H1 (cell line): ENCODE measurements around the gene GPR31. TPM values are rescaled to one million over a fixed set of nuclear protein-coding genes. Genes with fewer than 3 reads are reported as not detected.

ENCODE experiments used
- CTCF ChIA-PET: fragments of 300-600 bp; sonication (Branson Sonifier 250); formaldehyde crosslinking; loops from one replicate; lab custom pipeline; 2021; ENCODE audit not compliant: partially characterized antibody; lab: Charles Lee
- POLR2A ChIA-PET: fragments of 300-600 bp; sonication (Branson Sonifier 250); formaldehyde crosslinking; loops from one replicate; lab custom pipeline; 2021; ENCODE audit warnings: inconsistent platforms; ENCODE audit not compliant: partially characterized antibody; lab: Charles Lee
- DNase-seq, 2 experiments: peaks; one replicate each; pipeline versions ENCODE4 v3.0.0 to v3.0.0-alpha.2; 2010 to 2022; ENCODE audit warnings: low spot score in 2 of 2, low read depth in 1 of 2, mixed read lengths in 1 of 2
- FAIRE-seq: peaks from 2 replicates; lab custom pipeline; 2011; peaks lifted over from hg19 to GRCh38; lab: Jason Lieb, UNC
- H2AFZ ChIP-seq: 2 replicates; pipeline ENCODE4 v1.8.1; 2012; ENCODE audit warnings: low read length, inconsistent platforms
- H2AK5ac ChIP-seq: 2 replicates; pipeline ENCODE4 v1.6.1; 2013; ENCODE audit warnings: low read depth, low read length
- H2BK120ac ChIP-seq: replicated peaks from 2 replicates; pipeline ENCODE3; 2013; ENCODE audit warnings: low read depth, low read length, inconsistent platforms
- H2BK12ac ChIP-seq: 2 replicates; pipeline ENCODE4 v1.6.1; 2013; ENCODE audit warnings: low read depth, low read length
- H2BK15ac ChIP-seq: 2 replicates; pipeline ENCODE4 v1.6.1; 2013; ENCODE audit warnings: low read length
- H2BK20ac ChIP-seq: 2 replicates; pipeline ENCODE4 v1.6.1; 2013; ENCODE audit warnings: low read length
- H2BK5ac ChIP-seq: 2 replicates; pipeline ENCODE4 v1.6.1; 2013; ENCODE audit warnings: low read depth, low read length
- H3K14ac ChIP-seq: 2 replicates; pipeline ENCODE4 v1.6.1; 2013; ENCODE audit warnings: inconsistent platforms; ENCODE audit not compliant: insufficient read length
- H3K18ac ChIP-seq: 2 replicates; pipeline ENCODE4 v1.6.1; 2013; ENCODE audit warnings: low read length; ENCODE audit errors: extremely low read depth
- H3K23ac ChIP-seq: 2 replicates; pipeline ENCODE4 v1.6.1; 2013; ENCODE audit warnings: inconsistent platforms; ENCODE audit not compliant: insufficient read length
- H3K23me2 ChIP-seq: 2 replicates; pipeline ENCODE4 v1.6.1; 2013; ENCODE audit warnings: low read depth, low read length
- H3K27ac ChIP-seq: 2 replicates; pipeline ENCODE4 v1.6.1; 2011; ENCODE audit warnings: low read depth, low read length, inconsistent platforms
- H3K27me3 ChIP-seq, 4 experiments: replicated peaks in 1 of 4; 1 replicate in 1 of 4; 2 replicates in 3 of 4; pipeline versions ENCODE4 v1.6.1 to v1.8.1; 2011 to 2013; ENCODE audit warnings: low read length in 3 of 4, mild to moderate bottlenecking in 3 of 4, inconsistent platforms in 2 of 4, mixed read lengths in 2 of 4, moderate library complexity in 1 of 4; ENCODE audit not compliant: control insufficient read depth in 3 of 4, insufficient read depth in 3 of 4; ENCODE audit errors: extremely low read depth in 1 of 4
- H3K36me3 ChIP-seq, 4 experiments: 2 replicates each; pipeline versions ENCODE4 v1.6.1 to v1.8.1; 2011 to 2013; ENCODE audit warnings: mild to moderate bottlenecking in 4 of 4, low read length in 3 of 4, moderate library complexity in 2 of 4, control low read depth in 1 of 4, inconsistent platforms in 1 of 4; ENCODE audit not compliant: insufficient read depth in 4 of 4, control insufficient read depth in 2 of 4
- H3K4ac ChIP-seq: replicated peaks from 2 replicates; pipeline ENCODE3; 2013; ENCODE audit warnings: low read length, low read depth, mixed read lengths, inconsistent platforms; ENCODE audit not compliant: insufficient read length
- H3K4me1 ChIP-seq, 4 experiments: replicated peaks in 1 of 4; 1 replicate in 1 of 4; 2 replicates in 3 of 4; pipeline versions ENCODE4 v1.6.1 to v1.8.1; 2011 to 2013; ENCODE audit warnings: low read length in 3 of 4, inconsistent platforms in 2 of 4, mixed read lengths in 1 of 4; ENCODE audit not compliant: insufficient read depth in 4 of 4, control insufficient read depth in 3 of 4
- H3K4me2 ChIP-seq, 2 experiments: 2 replicates each; pipeline versions ENCODE4 v1.6.1 to v1.8.1; 2011 to 2013; ENCODE audit warnings: low read depth in 2 of 2, low read length in 2 of 2, control low read depth in 1 of 2, inconsistent platforms in 1 of 2, mild to moderate bottlenecking in 1 of 2; ENCODE audit not compliant: insufficient read depth in 1 of 2
- H3K4me3 ChIP-seq, 4 experiments: fragments of 200-600, 300-600 bp in 1 of 4; sonication (generic), shearing (Covaris generic), sonication (Bioruptor Twin) in 1 of 4; 2 replicates each; pipeline versions ENCODE4 v1.5.1 to v1.8.1; 2011 to 2016; ENCODE audit warnings: low read length in 4 of 4, low read depth in 3 of 4, control low read depth in 2 of 4, inconsistent platforms in 2 of 4, mild to moderate bottlenecking in 2 of 4, mixed read lengths in 1 of 4, moderate library complexity in 1 of 4; ENCODE audit not compliant: insufficient read depth in 2 of 4; ENCODE audit errors: extremely low read depth in 1 of 4
- H3K56ac ChIP-seq: replicated peaks from 2 replicates; pipeline ENCODE3; 2013; ENCODE audit warnings: low read depth, mild to moderate bottlenecking, mixed read lengths, low read length, inconsistent platforms; ENCODE audit not compliant: insufficient read length
- H3K79me1 ChIP-seq: 2 replicates; pipeline ENCODE4 v1.6.1; 2013; ENCODE audit warnings: low read depth, low read length, control low read depth
- H3K79me2 ChIP-seq, 2 experiments: 2 replicates each; pipeline versions ENCODE4 v1.6.1 to v1.8.1; 2012 to 2013; ENCODE audit warnings: low read length in 2 of 2, mild to moderate bottlenecking in 2 of 2, inconsistent platforms in 1 of 2; ENCODE audit not compliant: insufficient read depth in 2 of 2, control insufficient read depth in 1 of 2
- H3K9ac ChIP-seq, 4 experiments: replicated peaks in 1 of 4; 1 replicate in 1 of 4; 2 replicates in 3 of 4; pipeline versions ENCODE4 v1.6.1 to v1.8.1; 2011 to 2013; ENCODE audit warnings: low read depth in 3 of 4, low read length in 3 of 4, control low read depth in 2 of 4, mild to moderate bottlenecking in 2 of 4, moderate library complexity in 2 of 4, inconsistent platforms in 1 of 4; ENCODE audit errors: extremely low read depth in 1 of 4
- H3K9me3 ChIP-seq, 2 experiments: 2 replicates each; pipeline versions ENCODE4 v1.6.1 to v1.8.1; 2012 to 2013; ENCODE audit warnings: mild to moderate bottlenecking in 2 of 2, moderate library complexity in 2 of 2, control low read depth in 1 of 2, inconsistent platforms in 1 of 2, low read depth in 1 of 2, low read length in 1 of 2, mixed read lengths in 1 of 2; ENCODE audit not compliant: insufficient read depth in 2 of 2
- H4K20me1 ChIP-seq, 2 experiments: replicated peaks in 1 of 2; 2 replicates each; pipeline versions ENCODE3 to v1.8.1; 2011 to 2013; ENCODE audit warnings: inconsistent platforms in 2 of 2, low read length in 2 of 2, mild to moderate bottlenecking in 1 of 2; ENCODE audit not compliant: insufficient read depth in 2 of 2, control insufficient read depth in 1 of 2
- H4K5ac ChIP-seq: 2 replicates; pipeline ENCODE4 v1.6.1; 2013; ENCODE audit warnings: low read length, low read depth, mixed read lengths, inconsistent platforms; ENCODE audit not compliant: insufficient read length
- H4K8ac ChIP-seq: 2 replicates; pipeline ENCODE4 v1.8.0; 2013; ENCODE audit warnings: mild to moderate bottlenecking, moderate library complexity, low read length, inconsistent platforms; ENCODE audit not compliant: insufficient read depth; ENCODE audit errors: extremely low read depth
- H4K91ac ChIP-seq: replicated peaks from 2 replicates; pipeline ENCODE3; 2013; ENCODE audit warnings: low read length, mixed read lengths, inconsistent platforms; ENCODE audit not compliant: insufficient read length
- CEBPB ChIP-seq: IDR thresholded peaks from 2 replicates; pipeline ENCODE4 v1.6.1; 2012; ENCODE audit warnings: low read depth, low read length
- FOSL1 ChIP-seq: IDR thresholded peaks from 2 replicates; pipeline ENCODE4 v1.6.1; 2011; ENCODE audit warnings: mild to moderate bottlenecking, low read depth, low read length, moderate library complexity; ENCODE audit not compliant: insufficient read depth
- GABPA ChIP-seq: IDR thresholded peaks from 2 replicates; pipeline ENCODE4 v1.6.1; 2011; ENCODE audit warnings: mild to moderate bottlenecking, low read length, moderate library complexity, borderline replicate concordance; ENCODE audit not compliant: insufficient read depth
- HDAC2 ChIP-seq, 2 experiments: fragments of 300-600 bp in 1 of 2; sonication (generic) in 1 of 2; IDR thresholded peaks; 2 replicates each; pipeline ENCODE4 v1.6.1; 2011 to 2012; ENCODE audit warnings: low read depth in 2 of 2, low read length in 2 of 2, mild to moderate bottlenecking in 2 of 2, moderate library complexity in 2 of 2, borderline replicate concordance in 1 of 2, inconsistent platforms in 1 of 2
- SRF ChIP-seq: IDR thresholded peaks from 2 replicates; pipeline ENCODE4 v1.6.1; 2011; ENCODE audit warnings: mild to moderate bottlenecking, low read depth, low read length, moderate library complexity
- TCF12 ChIP-seq: IDR thresholded peaks from 2 replicates; pipeline ENCODE4 v1.6.1; 2011; ENCODE audit warnings: low read depth, mild to moderate bottlenecking, low read length
- TEAD4 ChIP-seq: IDR thresholded peaks from 2 replicates; pipeline ENCODE4 v1.6.1; 2012; ENCODE audit warnings: low read depth, low read length, inconsistent platforms, mixed read lengths
- YY1 ChIP-seq: IDR thresholded peaks from 2 replicates; pipeline ENCODE4 v1.6.1; 2011; ENCODE audit warnings: low read depth, mild to moderate bottlenecking, low read length
- WGBS, 2 experiments: shearing (Covaris generic) in 1 of 2; methylation state at CpG; one replicate each; pipeline versions ENCODE4 v1.1.6 to v1.1.7; 2013 to 2015; ENCODE audit warnings: low lambda C conversion rate in 2 of 2, mixed read lengths in 2 of 2, inconsistent platforms in 1 of 2, low coverage in 1 of 2, missing lambda C conversion rate in 1 of 2; ENCODE audit not compliant: insufficient replicate concordance in 2 of 2, insufficient coverage in 1 of 2, insufficient read length in 1 of 2; ENCODE audit errors: extremely low coverage in 1 of 2, missing lambda C conversion rate in 1 of 2; 5-methylcytosine and 5-hydroxymethylcytosine counted together
- long read RNA-seq, 2 experiments: library from RNA in 1 of 2; library from capped mRNA in 1 of 2; stranded (forward); transcript quantifications; one replicate each; pipeline ENCODE4 v2.0.0, GENCODE V29; 2021; ENCODE audit warnings: inconsistent platforms in 1 of 2
- polyA minus RNA-seq, 3 experiments: library from RNA; depleted of rRNA, polyadenylated mRNA; stranded (reverse); fragments of >200 nt; gene quantifications; 1 replicate in 2 of 3; 2 replicates in 1 of 3; pipeline ENCODE4 v1.2.3, GENCODE V29; 2011
- polyA plus RNA-seq, 7 experiments: library from polyadenylated mRNA; depleted of rRNA in 3 of 7; stranded (reverse) in 5 of 7; unstranded in 2 of 7; fragments of >200 nt in 5 of 7; fragments of 200-250 nt in 2 of 7; gene quantifications; 1 replicate in 5 of 7; 2 replicates in 1 of 7; 4 replicates in 1 of 7; pipeline versions ENCODE4 v1.2.1 to v1.2.3, GENCODE V29; 2011 to 2013; ENCODE audit warnings: missing spikeins in 2 of 7, mixed read lengths in 2 of 7
- total RNA-seq: library from RNA; stranded (reverse); fragmentation: NEBNext Ultra II Directional; extraction: Animal tissue kit (Norgen Biotek cat#: 25700); gene quantifications from 2 replicates; pipeline ENCODE4 v1.2.1, GENCODE V29; 2021
- TF ChIP-seq, protein P1 (sequence below): IDR thresholded peaks from 2 replicates; pipeline ENCODE4 v1.6.1; 2012; ENCODE audit warnings: inconsistent platforms
- TF ChIP-seq, protein P2 (sequence below): IDR thresholded peaks from 2 replicates; pipeline ENCODE4 v1.6.1; 2012; ENCODE audit warnings: inconsistent platforms

The GPR31 gene, protein sequence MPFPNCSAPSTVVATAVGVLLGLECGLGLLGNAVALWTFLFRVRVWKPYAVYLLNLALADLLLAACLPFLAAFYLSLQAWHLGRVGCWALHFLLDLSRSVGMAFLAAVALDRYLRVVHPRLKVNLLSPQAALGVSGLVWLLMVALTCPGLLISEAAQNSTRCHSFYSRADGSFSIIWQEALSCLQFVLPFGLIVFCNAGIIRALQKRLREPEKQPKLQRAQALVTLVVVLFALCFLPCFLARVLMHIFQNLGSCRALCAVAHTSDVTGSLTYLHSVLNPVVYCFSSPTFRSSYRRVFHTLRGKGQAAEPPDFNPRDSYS
- total RNA-seq (not detected in 2 replicates), polyA plus RNA-seq (2011; rRNA removed) (not detected in 2 replicates), polyA minus RNA-seq (2011; rRNA and poly(A)+ RNA removed) (not detected in 2 replicates)
- not detected for polyA plus RNA-seq (2011; cell fraction: cytosol; rRNA removed)
- not detected for polyA plus RNA-seq (2011; cell fraction: nucleus; rRNA removed)
- polyA plus RNA-seq (2012, experiment 1 of 2), result not detected in 4 replicates
- polyA plus RNA-seq (2012, experiment 2 of 2), result not detected
- not detected for polyA plus RNA-seq (2013, experiment 1 of 2)
- not detected for polyA plus RNA-seq (2013, experiment 2 of 2)
- not detected for polyA minus RNA-seq (2011; cell fraction: cytosol; rRNA and poly(A)+ RNA removed)
- not detected for polyA minus RNA-seq (2011; cell fraction: nucleus; rRNA and poly(A)+ RNA removed)
- long read RNA-seq, experiment 1, result 0 reads
- long read RNA-seq, experiment 2, result 0 reads

DNA sequence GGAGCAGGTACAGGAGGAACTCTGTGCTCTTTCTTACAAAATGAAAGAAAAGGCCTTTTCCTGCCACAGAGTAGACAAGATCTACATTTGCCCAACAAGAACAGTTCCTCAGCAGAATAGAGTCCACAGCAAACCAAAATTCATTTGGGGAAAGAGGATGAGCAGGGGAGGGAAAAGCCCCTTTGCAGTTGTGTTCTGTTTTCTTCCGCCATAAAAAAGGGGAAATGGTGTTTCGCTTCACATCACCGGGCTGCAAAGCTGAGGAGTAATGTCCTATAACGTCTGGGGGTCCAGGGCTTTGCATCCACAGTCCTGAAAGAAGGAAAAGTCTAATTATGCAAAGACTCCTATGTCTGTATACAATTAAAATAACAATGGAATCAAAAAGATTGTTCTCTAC is at the start of gene GPR31:
GPR31 (minus strand) TSS at position 118 of the 400 bp plus-strand sequence. CDS start 149 bp downstream, outside the sequence.
- DNase-seq, result no peak
- no peak within 1 kb of the TSS for H2AFZ ChIP-seq
- FAIRE-seq, result no peak
- 80% methylated on average over 4 of the region's 4 CpGs; no CpG with 5 or more reads in 1 of the 2 experiments for WGBS, 2 experiments
- H2BK120ac ChIP-seq, result no peak within 1 kb of the TSS
- H2BK5ac ChIP-seq, result peak within 1 kb of the TSS; percentile 64; the same call in 1 of the 2 replicates
- ChIA-PET CTCF (no interaction called here), POLR2A (no interaction called here)
- no peak within 1 kb of the TSS for H3K9ac ChIP-seq
- no peak within 1 kb of the TSS for H3K56ac ChIP-seq
- H2BK12ac ChIP-seq, result peak within 1 kb of the TSS; percentile 94; the same call in 1 of the 2 replicates
- H3K18ac ChIP-seq, result no peak within 1 kb of the TSS
- H3K36me3 ChIP-seq, result no peaks in the 10 kb centered on the region
- peak within 1 kb of the TSS; percentile 41; the same call in 1 of the 2 replicates for H4K8ac ChIP-seq
- no peak within 1 kb of the TSS for H3K27ac ChIP-seq
- H3K4ac ChIP-seq, result no peak within 1 kb of the TSS
- no peak within 1 kb of the TSS for H3K14ac ChIP-seq
- no peaks in the 10 kb centered on the region; a peak in 1 of 7 replicates for H3K27me3 ChIP-seq
- H2BK20ac ChIP-seq, result peak within 1 kb of the TSS; percentile 88
- H2AK5ac ChIP-seq, result peak within 1 kb of the TSS; percentile 89; the same call in 1 of the 2 replicates
- H3K79me2 ChIP-seq, result no peaks in the 10 kb centered on the region
- no peak within 1 kb of the TSS for H3K4me2 ChIP-seq
- no peak within 1 kb of the TSS for H3K23ac ChIP-seq
- no peaks in the 10 kb centered on the region; a peak in 1 of 4 replicates for H3K9me3 ChIP-seq
- H3K4me1 ChIP-seq, result peaks cover 2 to 12% (median 8%) of the 10 kb centered on the region in 4 experiments
- no peak within 1 kb of the TSS for H4K5ac ChIP-seq
- no peaks in the 10 kb centered on the region for H4K20me1 ChIP-seq
- H4K91ac ChIP-seq, result peak within 1 kb of the TSS; percentile 79
- H3K4me3 ChIP-seq, result no peak within 1 kb of the TSS
- H3K79me1 ChIP-seq, result no peaks in the 10 kb centered on the region
- H2BK15ac ChIP-seq, result peak within 1 kb of the TSS; percentile 84
- H3K23me2 ChIP-seq, result no peaks in the 10 kb centered on the region
- TF ChIP-seq TEAD4, result no peak
- no peak for TF ChIP-seq TCF12
- TF ChIP-seq, protein P1, sequence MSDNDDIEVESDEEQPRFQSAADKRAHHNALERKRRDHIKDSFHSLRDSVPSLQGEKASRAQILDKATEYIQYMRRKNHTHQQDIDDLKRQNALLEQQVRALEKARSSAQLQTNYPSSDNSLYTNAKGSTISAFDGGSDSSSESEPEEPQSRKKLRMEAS, result no peak
- TF ChIP-seq YY1, result no peak
- TF ChIP-seq, protein P2, sequence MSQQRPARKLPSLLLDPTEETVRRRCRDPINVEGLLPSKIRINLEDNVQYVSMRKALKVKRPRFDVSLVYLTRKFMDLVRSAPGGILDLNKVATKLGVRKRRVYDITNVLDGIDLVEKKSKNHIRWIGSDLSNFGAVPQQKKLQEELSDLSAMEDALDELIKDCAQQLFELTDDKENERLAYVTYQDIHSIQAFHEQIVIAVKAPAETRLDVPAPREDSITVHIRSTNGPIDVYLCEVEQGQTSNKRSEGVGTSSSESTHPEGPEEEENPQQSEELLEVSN, result no peak
- TF ChIP-seq SRF, result no peak
- no peak for TF ChIP-seq FOSL1
- TF ChIP-seq CEBPB, result no peak
- no peak for TF ChIP-seq HDAC2 (IDR thresholded peaks at IDR 0.05; ENCODE audit: borderline replicate concordance in 1 of 2, low read depth in 2 of 2, low read length in 2 of 2)
- no peak for TF ChIP-seq GABPA
